HG03442 (cell line): ENCODE data around the gene ABI3BP.
A peak's percentile ranks its signal among the peaks of the same experiment; 100 is the strongest.
"Not testable (repeated sequence)": the region's sequence is repeated elsewhere in the genome, so short reads cannot be mapped to it uniquely, and the experiment has no call there.

Source experiments
- ATAC-seq: cut with Tn5 transposase; IDR thresholded peaks from one replicate; pipeline ENCODE4 v1.9.1; 2021; ENCODE audit warnings: mild to moderate bottlenecking, moderate library complexity; ENCODE audit not compliant: unreplicated experiment

ABI3BP gene

DNA sequence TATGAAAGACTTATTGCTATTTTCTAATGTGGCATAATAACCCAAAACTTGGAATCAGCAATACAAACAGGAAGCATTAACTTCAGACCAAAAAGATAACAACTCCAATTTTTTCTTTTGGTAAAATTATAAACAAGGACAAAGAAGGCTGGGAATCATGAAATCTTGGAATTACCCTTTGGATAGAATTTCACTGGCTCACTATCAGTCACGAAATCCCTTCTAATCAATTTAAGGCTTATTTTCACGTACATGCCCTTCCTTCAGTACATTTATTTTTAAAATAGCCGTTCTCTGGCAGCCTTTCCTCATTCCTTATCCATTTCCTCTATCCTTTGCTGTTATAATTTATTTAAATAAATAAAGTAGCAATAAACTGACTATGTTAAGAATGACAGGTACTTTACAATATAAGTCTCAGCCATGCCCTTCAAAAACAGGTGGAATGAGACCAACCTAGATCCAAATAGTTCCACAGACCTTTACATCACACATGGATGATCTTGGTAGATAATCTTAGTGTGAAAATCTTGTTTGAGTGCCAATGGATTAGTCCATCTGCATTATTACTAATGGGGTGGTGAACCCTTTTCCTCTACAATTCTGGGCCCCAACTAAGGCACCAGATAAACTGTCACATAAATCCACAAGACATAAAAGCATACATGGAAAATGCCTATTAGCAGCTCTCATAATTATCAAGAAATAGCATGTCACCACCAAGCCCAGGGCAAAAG, 38.9 kb downstream of the ABI3BP start:
- no peak for ATAC-seq

DNA sequence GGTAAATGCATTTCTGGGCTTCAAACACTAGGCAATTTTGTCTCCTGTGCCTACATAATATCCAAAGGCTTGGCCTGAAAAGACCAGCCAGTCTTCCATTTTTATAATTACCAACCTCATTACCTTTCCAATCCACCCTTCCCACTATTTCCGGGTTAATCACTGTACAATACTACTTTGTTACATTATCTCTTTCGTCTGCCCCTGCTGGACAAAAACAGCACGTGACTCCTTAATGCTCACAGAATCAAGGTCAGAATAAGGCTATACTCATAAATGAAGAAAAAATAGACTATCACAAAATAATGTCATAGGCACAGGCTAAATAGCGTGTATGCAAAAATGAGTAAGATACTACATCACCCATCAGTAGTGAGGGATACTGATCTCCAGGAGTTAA, 40.1 kb downstream of the ABI3BP start:
- no peak for ATAC-seq

DNA sequence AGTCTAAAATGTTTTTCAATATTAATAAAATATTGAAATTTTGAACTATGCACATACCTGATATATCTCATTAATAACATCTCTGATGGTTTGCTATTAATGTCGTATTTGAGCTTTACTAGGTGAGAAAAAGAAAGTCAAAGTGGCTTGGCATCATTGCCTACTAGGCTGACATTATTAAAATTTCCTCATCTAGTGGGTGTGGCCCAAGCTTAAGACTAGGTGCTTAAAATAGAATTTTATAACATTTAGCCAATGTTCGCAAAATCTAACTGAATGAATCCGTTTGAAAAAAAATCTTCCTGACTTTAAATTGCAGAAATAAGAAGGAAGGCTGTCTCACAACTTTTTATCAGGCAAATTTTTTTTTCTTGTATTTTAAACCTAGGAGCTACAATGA, 46.1 kb downstream of the ABI3BP start:
- ATAC-seq, result no peak

DNA sequence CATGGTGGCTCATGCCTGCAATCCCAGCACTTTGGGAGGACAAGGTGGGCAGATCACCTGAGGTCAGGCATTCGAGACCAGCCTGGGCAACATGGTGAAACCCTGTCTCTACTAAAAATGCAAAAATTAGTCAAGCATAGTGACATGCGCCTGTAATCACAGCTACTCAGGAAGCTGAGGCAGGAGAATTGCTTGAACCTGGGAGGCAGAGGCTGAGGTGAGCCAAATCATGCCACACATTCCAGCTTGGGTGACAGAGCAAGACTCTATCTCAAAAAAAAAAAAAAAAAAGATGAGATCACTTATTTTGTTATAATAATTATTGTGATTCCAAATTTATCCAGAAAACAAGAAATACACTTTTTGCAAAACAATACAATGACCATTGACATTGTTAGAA, 47.1 kb downstream of the ABI3BP start:
- not testable (repeated sequence) for ATAC-seq

DNA sequence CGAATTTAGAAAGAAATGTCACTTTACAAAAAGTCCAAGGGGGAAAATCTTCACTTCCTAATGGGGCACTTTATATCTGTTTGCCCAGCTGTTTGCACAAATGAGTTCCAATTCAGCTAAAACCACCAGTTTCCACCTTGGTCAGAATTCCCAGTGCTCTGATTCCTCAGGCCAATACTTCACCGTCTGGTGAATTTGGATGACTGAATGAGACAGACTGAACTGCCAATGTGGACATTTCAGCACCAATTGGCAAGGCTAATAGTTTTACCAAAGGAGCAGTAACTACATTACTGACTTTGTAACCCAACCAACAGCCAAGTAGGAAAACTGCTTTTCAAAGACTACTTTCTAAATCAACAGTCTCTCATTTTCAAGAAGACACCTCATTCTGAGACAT, 51.8 kb downstream of the ABI3BP start:
- no peak for ATAC-seq

DNA sequence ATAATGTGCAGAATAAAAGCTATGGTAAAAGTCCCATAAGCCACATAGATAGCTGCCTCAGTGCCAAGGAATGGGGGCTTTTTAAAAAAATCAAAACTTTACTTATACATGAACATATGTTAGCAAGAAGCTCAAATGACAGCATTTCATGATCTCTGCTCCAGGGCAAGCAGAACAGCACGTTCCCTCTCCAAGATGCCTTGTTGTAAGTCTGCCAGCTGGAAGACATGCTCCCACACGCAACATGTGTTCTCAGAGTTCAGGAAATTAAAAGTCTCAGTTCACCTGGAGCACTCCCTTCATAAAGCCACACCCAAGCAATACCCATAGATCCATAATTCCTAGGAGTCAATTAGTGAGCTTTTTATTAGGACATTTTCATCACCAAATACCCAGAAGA, 52.2 kb downstream of the ABI3BP start:
- ATAC-seq, result no peak

DNA sequence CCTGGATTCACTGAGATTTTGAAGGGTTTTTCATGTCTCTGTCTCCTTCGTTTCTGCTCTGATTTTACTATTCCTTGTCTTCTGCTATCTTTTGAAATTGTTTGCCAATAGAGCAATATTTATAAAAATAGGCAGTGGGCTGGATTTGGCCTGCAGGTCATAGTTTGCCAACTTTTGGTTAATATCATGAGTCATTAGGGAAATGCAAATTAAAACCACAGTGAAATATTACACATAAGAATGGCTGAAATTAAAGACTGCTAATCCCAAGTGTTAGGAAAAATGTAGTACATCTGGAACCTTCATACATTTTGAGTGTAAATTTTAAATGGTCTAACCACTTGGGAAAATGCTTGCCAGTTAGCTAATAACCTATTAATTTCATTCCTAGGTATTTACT, 56.3 kb downstream of the ABI3BP start:
- ATAC-seq, result no peak

DNA sequence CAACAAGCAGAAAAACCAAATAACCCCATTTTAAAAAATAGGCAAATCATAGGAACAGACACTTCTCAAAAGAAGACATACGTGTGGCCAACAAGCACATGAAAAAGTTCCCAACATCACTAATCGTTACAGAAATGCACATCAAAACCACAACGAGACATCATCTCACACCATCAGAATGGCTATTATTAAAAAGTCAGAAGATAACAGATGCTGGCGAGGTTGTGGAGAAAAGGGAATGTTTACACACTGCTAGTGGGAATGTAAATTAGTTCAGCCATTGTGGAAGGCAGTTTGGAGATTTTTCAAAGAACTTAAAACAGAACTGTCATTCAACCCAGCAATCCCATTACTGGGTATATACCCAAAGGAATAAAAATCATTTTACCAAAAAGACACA, 60.7 kb downstream of the ABI3BP start:
- no peak for ATAC-seq

DNA sequence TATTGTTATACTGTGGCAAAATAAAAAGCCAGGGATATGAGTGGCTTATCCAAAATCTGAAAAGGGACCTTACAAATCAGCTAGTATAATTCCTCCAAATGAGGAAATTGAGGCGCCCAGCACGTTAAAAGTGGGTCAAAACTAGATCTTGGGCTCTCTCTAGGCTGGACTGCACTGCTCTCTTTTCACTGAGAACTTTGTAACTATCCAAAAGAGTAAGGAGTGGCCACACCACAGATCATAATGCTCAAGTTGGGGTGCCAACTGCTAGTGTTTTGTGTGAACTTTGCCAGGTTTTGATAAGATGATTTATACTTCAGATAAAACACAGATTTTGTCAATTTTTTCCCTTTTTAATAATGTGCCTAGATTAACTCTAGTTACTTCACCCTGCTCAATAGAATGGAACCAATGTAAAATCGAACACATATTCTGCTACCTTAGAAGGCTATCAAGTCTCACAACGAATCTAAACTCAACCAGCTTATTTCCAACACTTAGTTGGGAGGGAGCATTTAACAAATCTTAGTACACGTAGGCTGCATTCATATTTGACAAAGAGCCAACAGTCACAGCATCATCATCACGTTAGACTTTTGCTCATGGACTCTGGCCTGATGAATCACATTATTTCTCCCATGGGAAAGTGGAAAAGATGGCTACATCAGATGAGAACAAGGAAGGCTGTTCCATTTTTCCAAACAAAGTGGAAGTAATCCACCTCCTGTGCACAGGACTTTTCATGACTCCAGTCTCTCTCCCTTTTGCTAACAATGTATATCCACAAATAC, 64.4 kb downstream of the ABI3BP start:
- no peak for ATAC-seq

DNA sequence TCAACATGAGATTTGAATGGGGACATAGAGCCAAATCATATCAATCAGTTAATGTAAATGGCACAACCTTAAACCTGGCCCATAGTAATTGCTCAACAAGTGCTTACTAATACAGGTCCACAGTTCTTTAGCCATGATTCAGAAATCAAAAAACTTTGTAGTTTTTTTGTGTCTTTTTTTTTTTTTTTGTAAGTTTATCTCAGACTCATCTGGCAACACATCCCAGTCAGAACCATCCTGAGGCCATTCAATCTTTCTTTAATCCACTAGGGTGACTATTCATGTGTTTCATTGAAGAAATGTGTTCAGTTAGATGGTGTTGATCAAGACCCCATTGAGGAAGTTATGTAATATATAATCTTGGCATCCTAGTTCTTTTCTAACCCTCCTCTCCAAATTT, 65.4 kb downstream of the ABI3BP start:
- no peak for ATAC-seq

DNA sequence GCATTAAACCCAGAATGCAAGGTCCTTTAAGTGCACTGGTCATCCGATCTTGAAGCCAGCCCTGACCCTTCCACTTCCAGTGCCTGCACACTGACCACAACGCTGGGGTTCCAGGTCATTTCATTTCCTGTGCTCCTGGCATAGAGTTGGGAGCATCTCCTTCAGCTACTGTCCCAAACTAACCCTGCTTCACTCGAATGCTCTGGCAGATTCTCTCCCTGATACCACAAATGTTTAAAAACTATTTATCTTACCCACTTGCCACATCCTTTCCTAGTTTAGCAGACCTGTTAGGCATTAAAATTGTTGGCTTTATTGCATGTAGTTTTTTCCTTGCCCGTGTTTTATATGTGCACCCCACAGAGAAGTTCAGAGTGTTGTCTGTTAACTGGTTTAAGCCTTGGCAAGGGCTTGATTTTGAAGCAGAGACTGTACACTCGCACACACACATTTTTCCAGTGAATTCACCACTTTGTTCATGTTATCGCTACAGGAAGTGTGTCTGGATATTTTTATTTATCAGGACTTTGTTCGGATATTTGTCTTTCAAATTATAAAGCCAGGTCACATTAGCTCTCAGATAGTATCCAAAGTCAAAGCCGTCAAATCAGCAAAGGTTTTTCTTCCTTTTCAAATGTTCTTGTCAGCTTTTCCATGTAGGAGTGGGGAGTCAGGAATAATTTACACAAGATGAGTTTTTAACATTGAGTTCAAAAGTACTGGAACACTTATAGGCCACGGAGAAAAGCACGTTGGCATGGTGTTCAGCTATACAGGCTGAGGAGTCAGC, 77.3 kb downstream of the ABI3BP start:
- ATAC-seq, result no peak

DNA sequence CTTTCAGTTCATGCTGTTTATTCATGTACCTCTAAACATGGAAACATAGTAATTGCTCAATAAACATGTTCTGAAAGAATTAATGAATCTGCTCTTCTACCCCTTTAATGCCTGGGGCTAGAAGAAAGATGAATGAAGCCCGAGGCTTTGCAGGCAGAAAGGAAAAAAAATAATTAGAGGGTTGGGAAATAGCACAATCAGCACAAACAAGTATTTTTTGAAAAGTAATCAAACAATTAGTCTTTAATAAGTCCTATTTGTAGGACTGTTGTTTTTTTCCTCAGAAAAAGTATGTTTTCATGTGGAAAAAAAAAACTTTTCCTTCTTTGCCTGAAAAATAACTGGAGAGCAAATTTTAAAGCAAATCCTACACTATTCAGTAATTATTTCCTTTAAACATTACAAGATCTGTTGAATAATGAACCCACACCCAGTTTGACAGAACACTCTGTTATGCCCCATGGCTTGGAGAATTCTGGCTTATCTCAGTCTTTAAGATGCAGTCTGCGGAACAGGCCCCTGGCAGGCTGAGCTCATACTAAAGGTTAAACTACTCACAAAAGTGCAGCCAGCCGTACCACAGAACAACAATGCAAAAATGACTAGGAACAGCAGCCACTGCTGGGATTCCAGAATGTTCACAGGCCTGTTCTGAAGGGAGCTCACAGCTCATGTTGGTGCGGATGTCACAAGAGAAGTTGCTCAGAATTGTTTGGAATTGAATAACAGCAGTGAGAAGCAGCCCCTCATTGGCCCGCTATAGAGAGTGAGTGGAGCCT, 79.2 kb downstream of the ABI3BP start:
- ATAC-seq, result no peak

DNA sequence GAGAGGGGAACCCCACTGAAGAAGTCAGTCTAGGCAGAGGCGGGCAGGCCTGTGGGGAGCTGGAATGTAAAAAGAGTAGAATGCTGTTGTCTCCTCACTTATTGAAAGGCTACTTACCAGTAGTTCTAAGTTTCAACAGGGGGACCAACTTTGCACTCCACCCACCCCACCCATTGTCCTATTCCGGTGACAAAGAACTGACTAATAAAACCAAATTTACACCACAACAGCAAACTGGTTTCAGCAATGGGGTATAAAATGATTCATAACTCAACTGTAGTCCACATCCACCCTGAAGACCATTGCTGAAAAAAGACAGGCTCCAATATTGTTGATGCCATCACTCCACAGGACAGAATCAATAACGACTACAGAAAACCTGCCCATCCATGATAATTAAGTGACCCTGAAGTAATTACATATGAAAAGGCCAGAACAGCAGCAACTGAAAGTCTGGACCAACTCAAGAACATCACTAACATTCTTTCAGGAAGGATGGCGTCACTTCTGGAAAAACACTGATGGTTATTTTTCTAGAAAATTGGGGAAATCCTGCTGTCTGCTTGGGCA, 80.2 kb downstream of the ABI3BP start:
- no peak for ATAC-seq

DNA sequence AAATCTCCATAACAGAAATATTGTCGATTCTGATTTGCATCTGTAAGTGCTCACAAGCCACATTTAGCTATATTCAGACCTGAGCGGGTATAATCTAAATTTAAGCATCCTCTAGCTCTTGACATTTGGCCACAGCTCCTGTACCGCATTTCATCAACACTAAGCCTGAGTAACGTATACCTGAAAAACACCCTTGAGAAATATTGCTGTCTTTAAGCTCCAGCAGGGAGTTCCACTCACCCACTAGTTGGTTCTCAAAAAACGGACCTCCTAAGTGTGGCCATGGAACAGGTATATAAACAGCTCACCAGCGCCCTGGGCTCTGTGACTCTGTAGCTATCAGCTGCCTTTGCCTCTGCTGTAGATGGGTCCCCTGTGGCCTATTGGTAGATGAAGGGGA, 80.7 kb downstream of the ABI3BP start:
- ATAC-seq, result no peak

DNA sequence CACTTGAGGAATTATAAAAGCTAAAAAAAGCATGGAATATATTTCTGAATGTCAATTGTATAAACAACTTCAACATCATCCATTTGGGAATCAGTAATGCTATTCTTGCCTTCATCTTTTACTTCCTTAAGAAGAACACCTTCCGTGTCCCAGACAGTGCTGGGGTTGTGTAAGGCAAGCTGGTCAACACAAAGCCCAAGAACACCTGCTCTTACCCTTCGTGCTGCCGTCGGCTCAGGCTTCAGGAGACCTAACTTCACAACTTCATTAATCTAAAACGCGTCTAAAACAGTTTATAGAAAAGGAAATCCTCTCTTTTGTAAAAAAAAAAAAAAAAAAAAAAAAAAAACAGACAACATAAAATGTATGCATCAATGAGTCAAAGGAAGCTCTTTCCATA, 81.3 kb downstream of the ABI3BP start:
- ATAC-seq, result no peak

DNA sequence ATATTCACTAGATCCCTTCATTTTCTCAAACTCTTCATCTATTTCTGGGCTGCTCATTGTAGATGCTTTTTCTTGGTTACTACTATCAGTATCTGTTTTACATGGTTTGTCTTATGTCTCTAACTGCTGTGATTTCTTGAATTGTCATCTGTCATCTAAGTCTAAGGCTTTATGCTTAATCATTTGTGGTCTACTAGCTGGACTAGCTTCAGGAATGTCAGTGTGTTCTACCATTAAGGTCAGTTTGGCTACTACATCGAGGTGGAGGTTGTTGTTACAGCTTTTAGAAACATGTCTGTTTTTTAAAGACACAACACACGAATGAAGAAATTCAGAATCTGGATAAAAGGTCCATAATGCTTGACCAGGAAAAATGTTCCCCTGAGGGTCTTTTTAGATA, 82.2 kb downstream of the ABI3BP start:
- ATAC-seq, result no peak

DNA sequence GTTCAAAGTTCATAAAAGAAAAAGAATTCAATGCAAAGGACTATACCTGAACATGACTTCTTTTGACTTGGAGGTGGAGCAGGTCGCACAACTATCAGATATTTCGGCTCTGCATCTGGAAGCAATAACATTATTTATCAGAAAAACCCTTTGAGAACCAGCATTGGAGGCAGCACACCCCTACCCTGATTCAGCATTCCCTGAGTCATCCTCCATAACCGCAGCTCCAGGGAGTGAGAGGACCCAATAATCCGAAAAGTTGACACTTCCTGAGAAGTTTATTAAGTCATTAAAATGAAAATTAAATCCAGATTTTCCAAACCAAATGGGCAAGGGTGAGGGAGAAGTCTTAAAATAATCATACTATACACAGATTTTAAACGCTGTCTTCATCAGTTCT, 90.6 kb downstream of the ABI3BP start:
- ATAC-seq, result no peak

DNA sequence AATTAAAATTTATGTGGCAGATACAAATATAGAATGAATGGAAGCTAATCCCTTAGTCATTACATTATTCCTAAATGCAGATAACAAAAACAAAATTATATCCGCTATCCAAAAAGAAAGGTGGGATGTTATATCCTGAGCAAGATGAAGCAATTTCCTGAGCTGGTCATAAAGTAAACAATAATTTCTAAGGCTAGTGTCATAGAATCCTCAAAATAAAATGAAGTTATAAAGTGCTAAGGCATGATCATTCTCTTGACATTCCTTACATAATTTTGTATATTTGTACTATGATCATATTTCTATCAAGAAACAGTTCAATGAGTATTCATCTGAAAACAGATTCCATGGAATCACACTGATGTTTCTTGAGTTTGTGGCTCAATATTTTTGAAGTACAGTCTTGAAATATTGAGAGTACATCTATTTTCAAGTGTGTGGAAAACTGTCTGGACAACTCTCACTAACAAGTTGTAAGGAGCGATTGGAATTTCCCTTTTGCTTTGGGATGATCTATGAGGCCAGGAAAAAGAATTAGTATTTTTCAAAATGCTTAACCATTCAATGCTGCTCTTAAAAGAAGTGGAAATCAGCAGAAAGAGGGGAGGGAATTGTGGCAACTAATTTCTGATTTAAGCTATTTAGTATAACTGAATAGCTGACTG, 92.4 kb downstream of the ABI3BP start:
- ATAC-seq, result no peak

DNA sequence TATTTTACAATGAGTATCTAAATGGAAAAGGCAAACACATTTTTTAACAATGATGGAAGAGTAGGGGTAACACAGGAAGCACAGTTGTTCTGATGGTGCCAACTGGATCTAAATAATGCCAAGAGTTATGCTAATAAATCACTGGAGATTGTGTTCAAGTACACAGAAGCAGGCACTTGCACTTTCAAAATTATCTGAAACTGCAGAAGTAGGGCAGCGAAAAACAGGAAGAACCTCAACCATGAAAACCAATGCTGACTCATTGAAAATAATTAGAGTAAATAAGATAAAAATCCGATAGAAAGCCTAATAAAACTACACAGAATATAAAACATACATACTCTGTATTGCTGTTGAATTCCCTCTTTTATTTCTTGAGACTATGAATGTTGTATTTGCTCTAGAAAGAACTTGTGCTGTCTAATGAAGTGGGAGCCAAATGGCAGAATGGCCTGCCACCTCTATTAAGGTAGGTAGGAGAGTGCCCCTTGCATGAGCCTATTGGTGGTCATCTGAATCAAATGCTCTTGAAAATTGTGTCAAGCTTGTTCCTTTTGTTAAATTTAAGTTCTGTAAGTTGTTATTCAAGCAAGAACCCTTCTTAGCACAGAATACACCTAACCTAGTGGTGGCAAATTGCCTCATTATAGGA, 93.7 kb downstream of the ABI3BP start:
- peak; percentile 83 for ATAC-seq

DNA sequence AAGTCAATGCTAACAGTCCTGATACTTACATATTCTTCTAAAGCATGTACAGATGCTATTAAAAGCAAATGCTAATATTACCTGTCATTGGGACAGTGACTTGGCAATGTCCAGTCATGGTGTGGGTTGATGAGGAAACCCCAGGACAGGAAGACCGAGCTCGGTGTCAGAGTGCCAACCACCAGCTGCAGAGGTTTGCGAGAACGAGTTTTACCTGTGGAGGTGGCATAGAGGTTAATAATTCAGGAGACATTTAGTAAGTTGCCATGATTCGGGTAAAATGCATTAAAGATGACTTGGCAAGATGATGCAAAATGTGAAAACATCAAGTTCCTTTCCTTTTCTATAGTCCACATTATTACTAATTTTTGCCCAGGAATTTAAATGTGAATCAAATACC, 94.5 kb downstream of the ABI3BP start:
- no peak for ATAC-seq
